Left cardiac atrium (tissue), 4 donors: ENCODE measurements around the gene HEATR9. TPM values are rescaled to one million over a fixed set of nuclear protein-coding genes. Genes with fewer than 3 reads are reported as not detected.

ENCODE experiments used
- ATAC-seq, 2 donors: fragments of 200-7000 bp; cut with Tn5 transposase; one replicate each; pipeline ENCODE4 v1.9.1; 2020; ENCODE audit warnings: mild to moderate bottlenecking in 2 of 2, moderate library complexity in 2 of 2
- DNase-seq: peaks from one replicate; pipeline ENCODE4 v3.0.0-alpha.2; 2020
- intact Hi-C, 2 donors: fragments of 100-400 bp; cut with DNase I; formaldehyde crosslinking; loops; one replicate each; pipeline versions ENCODE4 v1.14.1 to v1.15.1; 2022 to 2023
- total RNA-seq, 2 donors: library from RNA; stranded (reverse); fragmentation: NEBNext Ultra II Directional; extraction: Animal tissue kit (Norgen Biotek cat#: 25700); gene quantifications; one replicate each; pipeline ENCODE4 v1.2.1, GENCODE V29; 2021
- donor health status: DM: no; HTN: yes; CAD: no.
- donor health status: DM: no; HTN: yes; CAD: no; lungs with severe emphysema.
- donor health status: DM: yes; HTN: yes; CAD: no.
- donor health status: Dilated cardiomyopathy.

HEATR9 gene
- total RNA-seq, 2 donors from 2014 or later: not detected

GRCh38 chr17:35870906-35871819 lies 2.5 kb upstream of the HEATR9 start:
- DNase-seq (peak; percentile 27), ATAC-seq (peak in 1 of 2 donors; percentile 51)
- intact Hi-C loops: no loop called here

- ATAC-seq (no peak), DNase-seq (no peak)
- intact Hi-C loops: no loop called here
Measured at GRCh38 chr17:35867574-35867973, 1.1 kb downstream of the HEATR9 start.

GRCh38 chr17:35866341-35866950 lies 2.2 kb downstream of the HEATR9 start:
- intact Hi-C loops: no loop called here
- DNase-seq (no peak), ATAC-seq (no peak)

- intact Hi-C loops: no loop called here
- DNase-seq (no peak), ATAC-seq (no peak)
Measured at GRCh38 chr17:35865412-35866340, 3.0 kb downstream of the HEATR9 start.

- intact Hi-C loops: no loop called here
- DNase-seq: no peak
- no peak for ATAC-seq
Measured at GRCh38 chr17:35864853-35865252, 3.8 kb downstream of the HEATR9 start.

- no peak for DNase-seq
- ATAC-seq: no peak
- intact Hi-C loops: no loop called here
Measured at GRCh38 chr17:35856603-35857002, 12.1 kb downstream of the HEATR9 start.

GRCh38 chr17:35855965-35856364 lies 12.7 kb downstream of the HEATR9 start:
- no peak for ATAC-seq
- intact Hi-C loops: no loop called here
- DNase-seq: no peak

- no peak for DNase-seq
- ATAC-seq: peak; percentile 62 to 63
- intact Hi-C loops: no loop called here
Measured at GRCh38 chr17:35849469-35850348, 19.0 kb downstream of the HEATR9 start.

GRCh38 chr17:35847633-35848373 lies 20.9 kb downstream of the HEATR9 start:
- intact Hi-C loops: no loop called here
- no peak for DNase-seq
- ATAC-seq: no peak

GRCh38 chr17:35847006-35847405 lies 21.7 kb downstream of the HEATR9 start:
- ATAC-seq: no peak
- no peak for DNase-seq
- intact Hi-C loops: no loop called here

GRCh38 chr17:35846055-35846809 lies 22.5 kb downstream of the HEATR9 start:
- ATAC-seq (no peak), DNase-seq (no peak)
- intact Hi-C loops: no loop called here

GRCh38 chr17:35844547-35844946 lies 24.1 kb downstream of the HEATR9 start:
- ATAC-seq (no peak), DNase-seq (no peak)
- intact Hi-C loops: no loop called here

- intact Hi-C loops: no loop called here
- DNase-seq: no peak
- no peak for ATAC-seq
Measured at GRCh38 chr17:35843698-35844097, 25.0 kb downstream of the HEATR9 start.

- DNase-seq: no peak
- intact Hi-C loops: no loop called here
- no peak for ATAC-seq
Measured at GRCh38 chr17:35842239-35842638, 26.5 kb downstream of the HEATR9 start.

- ATAC-seq: peak in 1 of 2 donors; percentile 81
- intact Hi-C loops: no loop called here
- DNase-seq: no peak
Measured at GRCh38 chr17:35841505-35841904, 27.2 kb downstream of the HEATR9 start.

GRCh38 chr17:35841101-35841500 lies 27.6 kb downstream of the HEATR9 start:
- DNase-seq: no peak
- intact Hi-C loops: no loop called here

GRCh38 chr17:35825206-35825605 lies 43.5 kb downstream of the HEATR9 start:
- DNase-seq: no peak
- intact Hi-C loops: no loop called here
- ATAC-seq: no peak

More at GRCh38 chr17:35841101-35841500, 27.6 kb downstream of the HEATR9 start:
- ATAC-seq: no peak
